PFSK-1 (cell line): ENCODE measurements around the gene SLC39A9.

Source experiments
- POLR2AphosphoS5 ChIP-seq: IDR thresholded peaks from 2 replicates; pipeline ENCODE4 v1.6.1; 2012; ENCODE audit warnings: low read depth, mild to moderate bottlenecking, control low read depth, low read length, moderate library complexity
- REST ChIP-seq, 2 experiments: IDR thresholded peaks; 2 replicates each; pipeline versions ENCODE4 v1.6.1 to v1.8.0; 2011 to 2012; ENCODE audit warnings: low read depth in 2 of 2, low read length in 2 of 2, control low read depth in 1 of 2, inconsistent platforms in 1 of 2, mild to moderate bottlenecking in 1 of 2, moderate library complexity in 1 of 2; ENCODE audit not compliant: insufficient read depth in 1 of 2
- SIN3A ChIP-seq: IDR thresholded peaks from 2 replicates; pipeline ENCODE4 v1.6.1; 2012; ENCODE audit warnings: mild to moderate bottlenecking, low read length, moderate library complexity, borderline replicate concordance; ENCODE audit not compliant: insufficient read depth
- TAF1 ChIP-seq: IDR thresholded peaks from 2 replicates; pipeline ENCODE4 v1.6.1; 2012; ENCODE audit warnings: low read length, control low read depth, borderline replicate concordance; ENCODE audit not compliant: insufficient read depth

DNA sequence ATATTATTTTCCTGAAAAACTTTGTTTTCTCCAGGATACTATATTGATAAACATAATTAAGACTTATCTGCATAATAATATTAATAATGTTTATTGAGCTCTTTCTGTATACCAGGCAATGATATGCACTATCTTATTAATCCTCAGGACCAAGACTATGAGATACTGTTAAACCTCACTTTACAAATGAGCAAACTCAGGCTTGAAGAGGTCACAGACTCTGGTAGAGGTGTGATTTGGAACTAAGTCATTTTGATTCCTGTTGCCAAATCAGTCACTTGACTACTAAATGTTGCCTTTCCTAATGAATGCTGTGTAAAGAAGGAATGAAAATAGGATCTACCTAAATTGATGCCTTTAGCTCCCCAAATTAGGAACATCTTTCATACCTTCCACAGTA, 7.3 kb downstream of the SLC39A9 start:
- no peak for TF ChIP-seq SIN3A
- TF ChIP-seq POLR2AphosphoS5, result no peak
- no peak for TF ChIP-seq TAF1
- no peak for TF ChIP-seq REST (IDR thresholded peaks at IDR 0.05; ENCODE audit: insufficient read depth in 1 of 2, low read depth in 2 of 2, low read length in 2 of 2)
